ENCODE results near the gene NHS. TPM values are rescaled to one million over a fixed set of nuclear protein-coding genes. Genes with fewer than 3 reads are reported as not detected.
"Not testable (repeated sequence)": the region's sequence is repeated elsewhere in the genome, so short reads cannot be mapped to it uniquely, and the experiment has no call there.

The NHS gene
- total RNA-seq, 2 experiments from 2014 or later, result 1.2 to 1.8 TPM

DNA sequence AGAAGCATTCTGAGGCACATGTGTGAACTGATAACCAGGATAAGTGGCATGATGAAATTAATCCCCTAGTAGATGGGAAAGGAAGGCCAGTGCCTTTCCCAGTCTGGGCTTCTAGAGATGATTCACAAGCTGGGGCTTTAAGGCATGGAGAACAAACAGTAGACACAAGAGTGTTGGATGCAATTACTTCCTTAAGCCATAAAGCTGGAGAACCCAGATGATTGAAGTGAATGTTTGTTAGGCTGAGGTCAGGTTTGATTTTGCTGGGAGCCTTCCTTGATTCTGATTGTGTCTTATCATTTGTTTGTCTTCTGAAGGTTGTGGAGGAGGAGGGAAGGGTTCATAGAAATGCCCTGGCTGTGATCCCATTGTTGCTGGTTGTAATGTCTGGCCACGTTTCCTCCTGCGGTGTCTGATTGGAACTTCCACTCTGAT, 125.2 kb downstream of the NHS start:
- POLR2A ChIA-PET, result no interaction called here
- no peak for DNase-seq
- H3K36me3 Mint-ChIP-seq, result no peaks in the 10 kb centered on the region
- no peak overlapping the region for H3K27ac Mint-ChIP-seq
- no peaks in the 10 kb centered on the region for H3K4me1 Mint-ChIP-seq
- H3K27me3 Mint-ChIP-seq, result no peaks in the 10 kb centered on the region
- H3K4me3 Mint-ChIP-seq, result no peak overlapping the region
- no peak for ATAC-seq (ENCODE audit: low read depth)
- H3K9me3 Mint-ChIP-seq, result peaks cover 1% of the 10 kb centered on the region

- Mint-ChIP-seq H3K4me3 (no peak overlapping the region), H3K27ac (no peak overlapping the region), H3K27me3 (no peaks in the 10 kb centered on the region), H3K9me3 (peaks cover 1% of the 10 kb centered on the region), H3K4me1 (no peaks in the 10 kb centered on the region), H3K36me3 (no peaks in the 10 kb centered on the region)
- POLR2A ChIA-PET, result no interaction called here
- ATAC-seq (ENCODE audit: low read depth), result no peak
- DNase-seq, result no peak
These were observed 126.7 kb downstream of the NHS start for GRCh38 chrX:17501746-17502145.

- ATAC-seq (ENCODE audit: low read depth); DNase-seq; H3K27me3 Mint-ChIP-seq; H3K4me1 Mint-ChIP-seq; H3K36me3 Mint-ChIP-seq; H3K27ac Mint-ChIP-seq; POLR2A ChIA-PET; H3K4me3 Mint-ChIP-seq; H3K9me3 Mint-ChIP-seq: not testable (repeated sequence)
These were observed 131.4 kb downstream of the NHS start for GRCh38 chrX:17506352-17506751.

DNA sequence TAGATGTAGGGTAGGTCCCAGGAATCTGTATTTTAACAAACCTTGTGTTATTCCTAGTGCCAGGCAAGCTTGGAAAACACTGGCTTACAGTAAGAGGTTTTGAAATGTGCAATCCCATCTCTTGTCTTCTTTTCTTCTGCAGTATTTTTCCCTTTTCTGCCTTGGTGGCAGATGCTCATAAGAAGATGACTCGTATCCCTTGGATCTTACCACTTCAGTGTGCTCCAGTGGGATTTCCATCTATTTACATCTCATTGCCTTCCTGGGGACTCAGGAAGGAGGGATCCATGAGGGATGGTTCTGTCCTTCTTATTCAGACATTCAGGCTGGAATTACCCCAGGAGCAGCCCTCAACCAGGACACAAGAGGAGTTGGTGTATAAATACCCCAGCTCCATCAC, 136.6 kb downstream of the NHS start:
- Mint-ChIP-seq H3K9me3 (no peaks in the 10 kb centered on the region), H3K4me3 (no peak overlapping the region), H3K27me3 (no peaks in the 10 kb centered on the region), H3K36me3 (no peaks in the 10 kb centered on the region), H3K27ac (no peak overlapping the region), H3K4me1 (no peaks in the 10 kb centered on the region)
- no peak for DNase-seq
- POLR2A ChIA-PET, result no interaction called here
- no peak for ATAC-seq (ENCODE audit: low read depth)

- no peaks in the 10 kb centered on the region for H3K4me1 Mint-ChIP-seq
- no peaks in the 10 kb centered on the region for H3K9me3 Mint-ChIP-seq
- H3K36me3 Mint-ChIP-seq, result no peaks in the 10 kb centered on the region
- H3K27ac Mint-ChIP-seq, result no peak overlapping the region
- POLR2A ChIA-PET, result no interaction called here
- H3K4me3 Mint-ChIP-seq, result no peak overlapping the region
- ATAC-seq (ENCODE audit: low read depth), result no peak
- no peak for DNase-seq
- H3K27me3 Mint-ChIP-seq, result peaks cover 1% of the 10 kb centered on the region
These were observed 144.4 kb downstream of the NHS start for GRCh38 chrX:17519358-17519757.

DNA sequence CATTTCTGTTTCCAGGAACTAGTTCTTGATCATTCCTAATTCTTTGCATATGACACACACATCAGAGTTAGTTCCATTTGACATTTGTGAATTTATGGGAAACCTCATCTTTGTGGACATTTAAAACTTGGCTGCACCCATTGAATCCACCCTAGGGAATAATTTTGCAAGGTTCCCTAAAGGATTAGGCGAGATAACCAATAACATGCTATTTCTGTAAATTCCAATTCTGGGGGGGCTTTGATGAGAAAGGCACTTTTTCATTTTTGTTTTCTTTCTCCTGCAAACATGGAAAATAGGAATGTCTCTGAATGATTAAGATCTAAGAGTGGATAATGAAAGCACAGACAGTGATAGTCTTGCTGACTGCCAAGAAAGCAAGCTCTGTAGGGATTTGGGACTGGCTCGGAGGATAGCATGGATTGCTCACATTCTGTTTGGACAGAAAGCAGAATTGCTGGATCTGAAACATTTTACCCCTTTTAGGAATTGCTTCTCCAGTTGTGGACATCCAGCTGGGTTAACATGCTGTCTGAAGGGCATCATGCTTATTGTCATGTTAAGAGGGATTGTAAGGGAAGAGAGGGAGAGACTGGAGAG, 145.1 kb downstream of the NHS start:
- no peaks in the 10 kb centered on the region for H3K4me1 Mint-ChIP-seq
- H3K36me3 Mint-ChIP-seq, result no peaks in the 10 kb centered on the region
- H3K27me3 Mint-ChIP-seq, result peaks cover 1% of the 10 kb centered on the region
- no peaks in the 10 kb centered on the region for H3K9me3 Mint-ChIP-seq
- POLR2A ChIA-PET, result no interaction called here
- no peak for DNase-seq
- H3K4me3 Mint-ChIP-seq, result no peak overlapping the region
- no peak for ATAC-seq (ENCODE audit: low read depth)
- no peak overlapping the region for H3K27ac Mint-ChIP-seq

DNA sequence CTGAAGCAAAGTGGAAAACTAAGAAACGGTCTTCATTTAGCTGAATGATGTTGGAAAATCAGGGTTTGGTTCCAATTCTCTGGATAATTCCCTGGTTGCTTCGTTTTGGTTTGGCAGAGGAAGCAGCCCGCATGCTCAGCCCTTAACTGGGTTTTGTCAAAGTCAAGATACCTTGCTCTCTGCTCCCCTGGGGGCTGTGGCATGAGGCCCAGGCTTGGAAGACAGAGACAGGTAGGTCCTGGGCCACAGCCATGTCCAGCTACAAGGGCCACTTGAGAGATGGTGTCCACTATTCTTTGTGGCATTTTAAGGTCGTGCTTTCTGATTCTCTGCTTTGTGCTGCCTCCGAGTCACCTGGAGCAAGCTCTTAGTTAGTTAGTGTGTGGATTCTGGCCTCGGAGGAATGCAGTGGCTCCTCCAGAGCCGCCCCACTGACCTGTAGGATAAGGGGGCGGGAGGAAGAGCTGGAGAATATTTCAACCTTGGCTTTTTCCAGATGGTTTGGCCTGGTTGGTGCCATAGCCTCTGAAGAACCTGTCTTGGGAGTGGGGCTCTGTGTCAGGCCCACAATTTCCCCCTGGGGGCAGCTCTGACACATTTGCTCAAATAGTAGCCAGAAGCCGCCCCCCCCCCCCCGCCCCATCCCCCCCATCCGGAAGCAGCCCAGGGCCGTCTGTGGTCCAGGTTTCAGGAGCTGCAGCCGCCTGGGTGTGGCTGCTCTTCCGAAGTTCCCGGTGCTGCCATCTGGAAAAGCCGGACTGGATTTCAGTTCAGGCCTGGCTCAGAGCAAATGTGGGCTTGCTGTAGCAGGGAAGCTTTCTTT, 147.1 kb downstream of the NHS start:
- no peak for ATAC-seq (ENCODE audit: low read depth)
- H3K27ac Mint-ChIP-seq, result no peak overlapping the region
- peaks cover 1% of the 10 kb centered on the region for H3K27me3 Mint-ChIP-seq
- H3K4me3 Mint-ChIP-seq, result no peak overlapping the region
- peaks cover 2% of the 10 kb centered on the region for H3K36me3 Mint-ChIP-seq
- no peaks in the 10 kb centered on the region for H3K4me1 Mint-ChIP-seq
- no peak for DNase-seq
- POLR2A ChIA-PET, result no interaction called here
- no peaks in the 10 kb centered on the region for H3K9me3 Mint-ChIP-seq

GRCh38 chrX:17525266-17525665, 150.3 kb downstream of the NHS start:
- H3K27ac Mint-ChIP-seq, result no peak overlapping the region
- H3K27me3 Mint-ChIP-seq, result no peaks in the 10 kb centered on the region
- peaks cover 2% of the 10 kb centered on the region for H3K36me3 Mint-ChIP-seq
- no peak overlapping the region for H3K4me3 Mint-ChIP-seq
- H3K9me3 Mint-ChIP-seq, result no peaks in the 10 kb centered on the region
- H3K4me1 Mint-ChIP-seq, result peaks cover 10% of the 10 kb centered on the region
- no peak for DNase-seq
- ATAC-seq (ENCODE audit: low read depth), result no peak
- POLR2A ChIA-PET, result no interaction called here

DNA sequence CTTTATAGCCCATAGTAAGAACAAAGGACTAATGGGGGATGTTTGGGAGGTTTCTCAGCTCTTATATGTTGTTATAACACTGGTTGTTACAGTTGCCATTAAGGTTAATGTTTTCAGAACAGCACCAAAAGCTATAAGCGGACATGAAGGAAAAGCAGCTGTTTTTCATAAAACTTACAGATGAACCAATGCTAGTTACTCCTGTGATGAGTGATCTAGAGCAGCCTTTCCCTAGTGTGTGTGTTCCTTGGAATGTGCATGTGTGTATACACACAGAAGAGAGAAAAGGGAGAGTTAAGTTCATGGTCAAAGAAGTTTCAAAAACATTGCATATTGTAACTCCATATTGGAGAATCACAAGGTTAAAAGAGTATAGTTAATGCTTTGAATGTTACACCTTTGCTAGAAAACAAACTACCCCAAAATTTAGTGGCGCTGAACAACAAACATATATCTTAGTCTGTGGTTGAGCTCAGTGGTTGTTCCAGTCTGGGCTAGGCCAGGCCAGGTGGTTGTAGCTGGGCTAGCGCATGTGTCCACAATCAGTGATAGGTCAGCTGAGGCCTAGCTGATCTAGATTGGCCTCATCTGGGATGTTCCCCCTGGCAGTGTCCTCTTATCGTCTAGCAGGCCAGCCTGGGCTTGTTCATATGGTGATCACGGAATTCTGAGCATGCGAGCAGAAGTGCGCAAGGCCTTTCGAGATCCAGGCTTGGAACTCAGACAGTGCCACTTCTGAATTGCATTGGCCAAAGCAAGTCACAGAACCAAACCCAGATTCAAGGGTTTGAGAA, 151.0 kb downstream of the NHS start:
- ATAC-seq (ENCODE audit: low read depth), result no peak
- Mint-ChIP-seq H3K27me3 (no peaks in the 10 kb centered on the region), H3K36me3 (peaks cover 2% of the 10 kb centered on the region), H3K9me3 (no peaks in the 10 kb centered on the region), H3K4me1 (peaks cover 10% of the 10 kb centered on the region), H3K4me3 (no peak overlapping the region), H3K27ac (no peak overlapping the region)
- POLR2A ChIA-PET, result no interaction called here
- DNase-seq, result no peak

DNA sequence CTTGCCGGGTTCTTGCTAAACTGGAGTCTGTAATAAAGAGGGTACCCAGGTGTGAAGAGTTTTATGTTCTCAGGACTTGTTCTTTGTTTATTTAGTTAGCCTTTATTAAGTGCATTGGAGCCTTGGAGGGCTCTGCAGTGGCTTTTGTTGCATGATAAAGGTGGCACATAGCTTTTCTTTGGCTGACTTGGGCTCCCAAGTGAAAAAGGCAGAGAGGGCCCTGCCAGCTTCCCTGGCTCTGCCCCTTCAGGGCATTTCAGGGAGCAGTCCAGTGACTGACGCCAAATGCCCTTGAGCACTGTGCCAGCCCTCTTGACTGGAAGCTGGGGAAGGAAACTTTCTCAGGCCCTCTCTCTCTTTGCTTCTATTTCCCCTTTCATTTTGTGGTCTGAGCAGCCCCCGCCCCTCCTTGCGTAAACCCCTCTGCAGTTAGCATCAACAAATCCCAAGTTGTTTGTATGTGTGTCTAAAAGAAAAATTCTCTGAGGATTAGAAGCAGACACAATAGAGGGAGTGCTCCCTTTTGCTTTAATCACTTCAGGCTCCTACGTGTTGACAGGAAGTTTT, 152.2 kb downstream of the NHS start:
- no peak for DNase-seq
- POLR2A ChIA-PET, result no interaction called here
- H3K27me3 Mint-ChIP-seq, result no peaks in the 10 kb centered on the region
- peaks cover 2% of the 10 kb centered on the region for H3K36me3 Mint-ChIP-seq
- no peak overlapping the region for H3K27ac Mint-ChIP-seq
- no peak for ATAC-seq (ENCODE audit: low read depth)
- H3K4me3 Mint-ChIP-seq, result no peak overlapping the region
- H3K4me1 Mint-ChIP-seq, result peaks cover 10% of the 10 kb centered on the region
- no peaks in the 10 kb centered on the region for H3K9me3 Mint-ChIP-seq

DNA sequence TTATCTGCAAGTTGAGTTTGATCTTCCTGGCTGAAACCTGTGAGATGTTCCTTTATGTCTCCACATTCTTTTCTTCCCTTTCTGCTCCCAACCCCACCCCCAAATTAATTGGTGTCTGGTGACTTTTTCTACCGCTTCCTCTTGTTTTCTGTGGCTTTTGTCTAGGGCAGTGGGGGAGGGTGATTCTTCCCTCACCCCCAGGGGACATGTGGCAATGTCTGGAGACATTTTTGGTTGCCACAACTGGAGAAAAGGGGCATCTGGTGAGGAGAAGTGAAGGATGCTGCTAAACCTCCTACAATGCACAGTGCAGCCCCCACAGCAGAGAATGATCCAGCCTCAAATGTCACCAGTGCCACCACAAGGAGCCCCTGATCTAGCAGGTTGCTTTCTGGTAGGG, 152.9 kb downstream of the NHS start:
- ATAC-seq (ENCODE audit: low read depth) (no peak), DNase-seq (no peak)
- Mint-ChIP-seq H3K9me3 (no peaks in the 10 kb centered on the region), H3K36me3 (peaks cover 2% of the 10 kb centered on the region), H3K27me3 (no peaks in the 10 kb centered on the region), H3K27ac (no peak overlapping the region), H3K4me3 (no peak overlapping the region), H3K4me1 (peaks cover 10% of the 10 kb centered on the region)
- POLR2A ChIA-PET, result no interaction called here

DNA sequence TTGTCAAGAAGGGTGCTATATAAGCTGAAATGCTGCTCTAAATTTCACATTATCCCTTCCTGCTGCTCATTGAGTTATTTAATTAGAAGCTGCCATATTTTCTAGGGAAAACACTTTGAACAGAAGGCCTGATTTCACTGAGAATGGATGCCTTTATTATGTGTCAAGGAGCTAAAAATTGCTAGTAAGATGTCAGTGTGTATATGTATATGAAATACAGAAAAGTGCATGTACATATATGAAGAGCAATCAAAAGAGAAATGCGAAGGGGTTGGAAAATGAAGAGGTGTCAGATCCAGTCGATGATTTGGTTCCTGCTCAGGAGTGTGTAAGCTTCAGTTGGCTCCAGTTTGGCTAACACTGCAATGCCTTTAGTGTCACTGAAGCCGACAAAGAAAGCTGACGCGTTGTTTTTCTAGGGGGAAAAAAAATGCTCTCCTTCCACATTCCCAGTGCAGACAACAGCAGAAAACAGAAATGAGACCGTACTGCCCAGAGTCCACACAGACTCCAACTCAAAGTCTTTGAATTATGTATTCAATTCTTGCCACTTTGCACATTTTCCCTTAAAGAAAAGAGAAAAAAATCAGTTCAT, 154.2 kb downstream of the NHS start:
- DNase-seq (no peak), ATAC-seq (ENCODE audit: low read depth) (no peak)
- H3K27ac Mint-ChIP-seq, result no peak overlapping the region
- no peaks in the 10 kb centered on the region for H3K27me3 Mint-ChIP-seq
- H3K4me1 Mint-ChIP-seq, result peaks cover 10% of the 10 kb centered on the region
- no peaks in the 10 kb centered on the region for H3K9me3 Mint-ChIP-seq
- H3K36me3 Mint-ChIP-seq, result peaks cover 2% of the 10 kb centered on the region
- H3K4me3 Mint-ChIP-seq, result no peak overlapping the region
- POLR2A ChIA-PET, result no interaction called here

DNA sequence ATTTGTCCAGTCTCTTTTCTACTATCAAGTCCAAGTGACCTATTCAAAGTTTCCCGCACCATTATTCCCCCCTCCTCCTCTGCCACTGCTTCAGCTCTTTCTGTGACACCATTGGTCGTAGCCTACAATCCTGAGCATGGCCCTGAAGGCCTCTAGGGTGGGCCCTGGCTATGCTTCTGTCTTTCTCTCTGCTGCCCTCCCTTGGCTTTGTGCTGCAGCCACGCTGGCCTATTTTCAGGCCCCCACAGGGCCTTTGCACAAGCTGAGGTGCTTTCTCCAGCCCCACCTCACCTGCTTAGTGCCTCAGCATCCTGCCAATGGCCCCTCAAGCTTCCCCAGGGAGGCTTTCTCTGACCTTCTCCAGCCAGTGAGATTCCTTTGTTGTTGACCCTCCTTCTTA, 156.5 kb downstream of the NHS start:
- Mint-ChIP-seq H3K27me3 (no peaks in the 10 kb centered on the region), H3K27ac (no peak overlapping the region), H3K4me1 (peaks cover 10% of the 10 kb centered on the region), H3K4me3 (no peak overlapping the region), H3K36me3 (peaks cover under 1% of the 10 kb centered on the region), H3K9me3 (no peaks in the 10 kb centered on the region)
- POLR2A ChIA-PET, result no interaction called here
- ATAC-seq (ENCODE audit: low read depth) (no peak), DNase-seq (no peak)
